K562 (cell line): ENCODE data around the gene WTIP.

Source experiments
- SNRNP70 ChIP-seq: fragments of 200-400 bp; formaldehyde crosslinking; optimal IDR thresholded peaks from 2 replicates; pipeline ENCODE3; 2017; ENCODE audit warnings: low read depth, low read length
- TF ChIP-seq, protein P1 (sequence below): fragments of 250-450 bp; sonication (Bioruptor Pico); IDR thresholded peaks from 2 replicates; pipeline ENCODE4 v1.5.0; 2022; ENCODE audit warnings: mild to moderate bottlenecking

DNA sequence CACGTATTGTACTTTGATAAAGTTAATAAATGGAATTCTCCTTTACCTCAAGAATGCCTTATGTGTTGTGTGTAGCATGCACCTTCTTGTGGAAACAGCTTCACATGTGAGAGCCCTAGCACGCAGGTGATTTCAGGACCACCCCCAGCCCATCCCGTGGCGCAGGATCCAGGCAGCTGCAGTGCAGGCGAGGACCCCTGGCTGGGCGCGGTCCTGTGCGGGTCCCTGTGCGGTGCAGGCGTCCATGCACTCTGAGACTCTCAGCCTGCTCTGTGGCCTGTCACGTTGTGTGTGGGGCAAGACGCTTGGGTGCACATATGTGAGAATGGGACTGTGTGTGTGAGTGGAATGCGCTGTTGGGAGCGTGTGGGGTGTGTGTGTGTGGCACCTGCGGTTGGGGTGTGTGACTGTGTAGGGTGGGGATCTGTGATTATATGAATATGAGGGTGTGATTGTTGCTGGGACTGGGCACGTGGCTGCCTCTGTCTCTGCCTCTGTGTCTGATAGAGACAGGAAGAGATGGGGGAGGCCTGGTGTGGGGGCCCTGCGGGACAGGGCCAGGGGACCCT is 30.8 kb downstream of the WTIP start:
- TF ChIP-seq SNRNP70, result no peak
- TF ChIP-seq, protein P1, sequence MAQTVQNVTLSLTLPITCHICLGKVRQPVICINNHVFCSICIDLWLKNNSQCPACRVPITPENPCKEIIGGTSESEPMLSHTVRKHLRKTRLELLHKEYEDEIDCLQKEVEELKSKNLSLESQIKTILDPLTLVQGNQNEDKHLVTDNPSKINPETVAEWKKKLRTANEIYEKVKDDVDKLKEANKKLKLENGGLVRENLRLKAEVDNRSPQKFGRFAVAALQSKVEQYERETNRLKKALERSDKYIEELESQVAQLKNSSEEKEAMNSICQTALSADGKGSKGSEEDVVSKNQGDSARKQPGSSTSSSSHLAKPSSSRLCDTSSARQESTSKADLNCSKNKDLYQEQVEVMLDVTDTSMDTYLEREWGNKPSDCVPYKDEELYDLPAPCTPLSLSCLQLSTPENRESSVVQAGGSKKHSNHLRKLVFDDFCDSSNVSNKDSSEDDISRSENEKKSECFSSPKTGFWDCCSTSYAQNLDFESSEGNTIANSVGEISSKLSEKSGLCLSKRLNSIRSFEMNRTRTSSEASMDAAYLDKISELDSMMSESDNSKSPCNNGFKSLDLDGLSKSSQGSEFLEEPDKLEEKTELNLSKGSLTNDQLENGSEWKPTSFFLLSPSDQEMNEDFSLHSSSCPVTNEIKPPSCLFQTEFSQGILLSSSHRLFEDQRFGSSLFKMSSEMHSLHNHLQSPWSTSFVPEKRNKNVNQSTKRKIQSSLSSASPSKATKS (CRISPR knock-in tag), result no peak
